HG02642 (cell line): ENCODE results near the gene TMEM255B.
"Not testable (repeated sequence)": the region's sequence is repeated elsewhere in the genome, so short reads cannot be mapped to it uniquely, and the experiment has no call there.

ENCODE experiments used
- ATAC-seq: cut with Tn5 transposase; IDR thresholded peaks from one replicate; pipeline ENCODE4 v1.9.1; 2021; ENCODE audit warnings: mild to moderate bottlenecking; ENCODE audit not compliant: unreplicated experiment, poor library complexity

The TMEM255B gene

DNA sequence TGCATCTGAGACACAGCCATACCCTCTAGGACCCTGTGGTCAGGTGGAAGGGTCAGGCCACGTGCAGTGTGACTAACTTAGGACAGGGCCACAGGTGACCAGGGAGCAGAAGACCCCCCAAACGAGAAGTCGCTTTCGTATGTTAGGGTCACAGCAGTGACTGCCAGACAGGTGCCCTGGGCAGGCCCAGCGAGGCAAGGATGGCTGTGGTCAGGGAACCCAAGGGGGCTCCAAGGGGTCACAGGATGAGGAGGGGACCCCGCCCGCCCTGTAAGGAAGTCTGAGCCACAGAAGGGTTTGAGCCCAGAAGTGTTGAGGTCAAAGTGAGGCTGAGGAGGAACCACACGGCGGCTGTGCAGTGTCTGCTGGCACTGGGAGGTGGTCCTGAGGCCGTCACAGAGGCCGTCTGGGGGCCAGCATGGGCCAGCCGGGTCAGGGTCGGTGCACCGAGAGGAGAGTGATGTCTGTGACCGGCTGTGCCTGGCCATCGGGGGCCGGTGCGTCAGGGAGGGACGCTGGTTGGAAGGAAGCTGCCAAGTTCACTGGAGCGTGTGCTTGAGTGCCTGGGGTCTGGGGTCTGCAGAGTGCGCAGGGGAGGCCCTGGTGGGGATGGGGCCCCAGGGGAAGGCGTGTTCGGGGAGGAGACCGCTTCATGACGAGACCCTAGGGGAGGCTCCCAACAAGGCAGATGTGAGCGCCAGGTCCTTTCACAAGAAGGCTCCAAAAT, 24.8 kb upstream of the TMEM255B start:
- no peak for ATAC-seq

DNA sequence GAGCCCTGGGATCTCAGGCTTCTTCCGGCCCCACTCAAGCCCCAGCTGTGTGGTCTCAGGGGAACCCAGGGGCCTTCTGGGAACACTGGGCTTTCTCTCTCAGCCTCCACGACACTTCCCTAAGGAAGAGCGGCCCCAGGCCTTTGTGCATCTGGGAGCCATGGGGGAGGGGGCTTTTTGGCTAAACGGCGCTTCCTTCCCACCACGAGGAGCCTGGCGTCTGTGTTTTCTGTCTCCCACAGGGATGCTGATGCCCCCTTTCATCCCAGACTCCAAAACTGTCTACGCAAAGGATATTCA, 24.2 kb upstream of the TMEM255B start:
- ATAC-seq, result no peak

DNA sequence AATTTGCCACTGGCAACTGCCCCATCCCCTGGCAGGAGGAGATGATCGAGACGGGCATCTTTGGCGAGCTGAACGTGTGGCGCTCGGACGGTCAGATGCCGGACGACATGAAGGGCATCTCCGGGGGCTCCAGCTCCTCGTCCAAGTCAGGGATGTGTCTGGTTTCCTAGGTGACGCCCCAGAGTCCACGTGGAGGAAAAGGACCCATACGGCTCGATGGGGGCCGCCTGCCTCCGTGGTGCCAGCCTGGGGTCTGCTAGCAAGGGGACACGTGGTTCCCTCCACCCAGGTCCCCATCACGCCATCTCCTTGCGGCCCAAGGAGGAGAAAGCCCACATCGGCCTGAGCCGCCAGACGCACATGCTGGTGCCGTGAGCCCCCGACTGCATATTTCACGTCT, 23.8 kb upstream of the TMEM255B start:
- no peak for ATAC-seq

DNA sequence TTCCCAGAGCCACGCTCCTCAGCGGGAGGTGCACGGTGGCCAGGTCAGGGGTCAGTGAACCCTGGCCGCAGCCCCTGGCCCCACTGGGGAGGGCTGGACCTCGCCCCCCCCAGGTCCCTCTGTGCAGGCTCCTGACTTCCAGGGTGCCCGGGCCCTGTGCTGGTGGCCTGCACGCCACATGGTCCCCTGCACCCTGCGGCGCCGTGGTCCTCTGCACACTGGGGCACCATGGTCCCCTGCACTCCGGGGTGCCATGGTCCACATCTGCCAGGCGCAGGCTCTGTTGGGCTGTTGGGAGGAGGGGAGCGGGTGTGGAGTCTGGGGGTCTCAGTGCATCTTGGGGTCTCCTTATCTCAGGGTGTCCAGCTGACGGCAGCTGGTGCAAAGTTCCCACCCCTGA, 23.3 kb upstream of the TMEM255B start:
- no peak for ATAC-seq

DNA sequence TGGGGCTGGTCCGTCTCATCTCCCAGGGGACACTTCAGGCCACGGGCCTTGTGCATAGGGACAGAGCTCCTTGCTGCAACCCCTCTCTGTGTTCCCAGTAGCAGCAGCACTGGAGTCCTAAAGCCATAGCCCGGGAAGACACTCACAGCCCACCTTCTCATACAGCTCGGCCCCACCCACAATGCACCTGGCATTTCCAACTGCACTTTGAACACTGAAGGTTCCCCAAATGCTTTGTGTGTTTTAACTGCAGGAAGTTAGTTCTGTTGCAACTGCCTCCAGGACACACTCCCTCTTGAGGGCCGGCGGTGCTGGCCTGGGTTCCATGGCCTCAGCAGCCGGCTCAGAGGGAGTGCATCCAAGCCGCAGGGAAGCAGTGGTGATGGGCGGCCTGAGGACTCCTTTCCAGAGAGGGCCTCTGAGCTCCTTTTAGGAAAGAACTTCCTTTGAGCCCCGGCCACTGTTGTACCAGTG, 22.7 kb upstream of the TMEM255B start:
- ATAC-seq, result no peak

DNA sequence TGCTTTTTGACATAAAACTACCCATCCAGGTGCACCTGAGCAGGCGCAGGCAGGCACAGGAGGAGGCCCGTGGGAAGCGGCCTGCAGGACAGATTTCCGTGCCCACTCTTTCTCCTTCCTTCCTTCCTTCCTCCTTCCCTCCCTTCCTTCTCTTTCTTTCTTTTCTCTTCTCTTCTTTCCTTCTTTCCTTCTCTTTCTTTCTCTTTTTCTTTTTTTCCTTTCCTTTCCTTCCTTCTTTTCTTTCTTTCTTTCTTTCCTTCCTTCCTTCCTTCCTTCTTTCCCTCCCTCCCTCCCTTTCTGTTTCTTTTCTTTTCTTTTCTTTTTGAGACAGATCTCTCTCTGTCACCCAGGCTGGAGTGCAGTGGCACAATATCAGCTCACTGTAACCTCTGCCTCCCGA, 21.2 kb upstream of the TMEM255B start:
- no peak for ATAC-seq

DNA sequence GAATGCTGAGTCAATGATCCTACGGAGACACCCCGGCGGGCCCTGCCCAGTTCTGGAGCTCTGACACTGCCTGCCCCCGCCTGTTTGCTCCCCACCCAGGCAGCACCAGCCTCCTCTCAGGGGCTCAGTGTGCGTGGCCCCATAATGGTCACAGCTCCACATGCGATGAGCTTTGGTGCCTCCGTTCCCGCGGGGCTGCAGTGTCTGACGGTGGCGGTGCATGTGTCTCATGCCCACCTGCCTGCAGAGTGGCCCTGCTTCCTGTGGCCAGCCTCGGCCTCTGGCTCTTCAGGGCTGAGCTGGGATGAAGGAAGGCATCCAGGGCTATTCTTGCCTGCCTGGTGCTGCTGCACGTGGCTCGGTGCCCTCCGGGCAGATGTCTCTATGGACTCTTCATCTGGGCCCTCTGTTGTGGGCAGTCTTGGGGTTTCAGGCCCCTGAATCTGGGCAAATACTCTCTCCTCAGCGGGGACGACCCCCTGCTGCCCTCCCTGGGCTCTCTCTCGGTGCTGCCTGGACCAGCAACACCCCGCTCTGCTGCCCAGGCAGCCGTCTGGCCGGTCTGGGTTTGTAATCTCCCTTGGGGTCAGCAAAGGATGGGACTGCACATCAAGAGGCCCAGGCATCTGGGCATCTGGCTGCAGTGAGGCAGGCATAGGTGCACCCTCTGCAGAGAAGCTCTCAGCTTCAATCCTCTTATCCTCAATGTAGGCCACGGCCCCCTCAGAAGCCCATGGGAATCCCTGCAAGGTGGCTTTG, 19.3 kb upstream of the TMEM255B start:
- no peak for ATAC-seq

DNA sequence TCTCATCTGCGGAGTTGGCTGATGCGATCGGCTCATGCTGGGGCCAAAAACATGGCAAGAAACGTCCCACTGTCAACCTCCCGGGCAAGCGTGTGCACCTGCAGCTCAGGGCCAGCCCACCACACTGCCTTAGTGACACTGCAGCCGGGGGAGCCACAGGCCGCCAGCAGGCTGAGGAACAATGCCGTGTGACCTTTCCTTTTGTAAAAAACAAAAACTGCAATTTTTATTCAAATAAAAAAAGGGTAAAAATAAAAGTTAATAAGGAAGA, 18.8 kb upstream of the TMEM255B start:
- ATAC-seq, result no peak

DNA sequence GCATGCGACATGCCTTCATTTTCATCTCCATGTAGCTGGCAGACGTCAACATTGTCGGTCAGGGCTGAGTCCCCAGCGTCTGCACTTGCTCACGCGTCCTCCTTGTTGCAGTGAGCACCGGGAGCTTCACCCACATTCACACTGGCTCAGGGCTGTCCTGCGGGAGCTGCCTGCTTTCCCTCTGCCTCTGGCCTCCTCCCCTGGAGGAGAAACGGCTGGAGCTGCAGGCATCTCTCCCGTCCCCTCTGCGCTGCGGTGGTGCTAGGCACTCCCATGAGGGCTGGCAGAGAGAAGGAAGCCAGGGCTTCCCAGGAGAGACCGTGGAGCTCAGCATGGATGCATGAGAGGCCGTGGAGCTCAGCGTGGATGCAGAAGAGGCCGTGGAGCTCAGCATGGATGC, 18.4 kb upstream of the TMEM255B start:
- no peak for ATAC-seq

DNA sequence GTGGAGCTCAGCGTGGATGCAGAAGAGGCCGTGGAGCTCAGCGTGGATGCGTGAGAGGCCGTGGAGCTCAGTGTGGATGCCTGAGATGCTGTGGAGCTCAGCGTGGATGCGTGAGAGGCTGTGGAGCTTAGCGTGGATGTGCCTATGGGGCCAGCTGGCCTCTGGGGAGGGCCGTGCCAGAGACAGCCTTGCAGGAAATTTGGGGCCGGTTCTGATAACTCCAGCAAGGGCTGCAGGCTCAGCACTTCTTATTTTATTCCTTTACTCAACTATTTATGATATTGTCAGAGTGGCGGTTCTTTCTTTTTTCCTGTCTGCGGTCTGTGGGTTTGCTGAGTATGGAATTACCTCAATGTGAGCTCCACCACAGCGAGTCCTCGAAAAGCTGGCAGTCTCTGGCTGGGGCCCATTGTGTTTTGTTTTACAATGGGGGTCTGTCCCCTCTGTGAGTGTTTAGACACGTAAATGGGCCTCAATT, 17.8 kb upstream of the TMEM255B start:
- ATAC-seq, result no peak

DNA sequence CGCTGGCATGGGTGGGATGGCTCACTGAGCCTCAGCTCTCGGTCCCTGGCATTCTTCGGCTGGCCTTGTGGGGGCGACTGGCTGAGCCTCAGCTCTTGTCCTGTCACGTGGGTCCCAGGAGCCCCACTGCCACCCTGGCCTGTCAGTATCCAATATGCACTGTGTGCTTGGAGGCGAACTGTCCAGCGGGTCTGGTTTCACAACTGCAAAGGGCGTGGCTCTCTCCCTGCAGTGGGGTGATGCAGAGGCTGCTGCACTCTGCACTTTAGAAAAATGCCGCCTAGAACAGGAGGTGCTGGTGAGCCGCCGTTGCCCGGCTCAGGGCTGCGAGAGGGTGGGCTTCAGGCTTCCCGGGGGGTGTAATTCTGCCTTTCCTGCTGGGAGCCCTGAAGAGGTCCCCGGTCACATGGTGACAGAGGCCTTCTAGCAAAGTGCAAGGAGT, 17.0 kb upstream of the TMEM255B start:
- no peak for ATAC-seq

DNA sequence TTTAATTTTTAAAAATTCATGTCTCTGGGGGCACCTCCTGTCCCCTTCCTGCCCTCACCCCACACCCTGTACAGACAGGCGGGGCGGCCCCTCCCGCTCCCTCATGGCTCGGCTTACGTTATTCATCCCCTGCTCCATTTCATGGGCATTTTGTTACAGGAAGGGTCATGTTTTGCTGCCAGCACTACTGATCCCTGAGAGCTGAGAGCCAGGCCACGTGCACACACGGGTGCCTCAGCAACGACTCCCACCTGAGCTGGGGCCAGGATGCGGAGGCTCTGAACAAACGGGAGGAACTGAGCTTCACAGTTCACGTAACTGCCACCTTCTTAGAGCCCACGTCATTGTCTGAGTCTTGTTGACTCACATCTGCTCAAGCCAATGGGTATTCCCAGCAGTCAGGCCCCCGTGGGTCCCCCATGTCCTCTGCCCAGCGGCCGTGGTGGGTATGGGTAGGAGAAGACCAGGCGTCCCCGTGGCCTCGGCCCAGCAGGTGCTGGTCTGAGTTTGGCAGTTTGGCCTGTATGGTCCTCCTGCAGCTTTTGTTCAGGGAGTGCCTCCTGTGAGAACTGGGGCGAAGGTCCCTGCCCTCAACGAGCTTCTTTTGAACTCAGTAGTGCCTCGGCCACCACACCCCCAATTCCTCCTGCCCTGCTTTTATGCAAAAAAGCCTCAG, 16.4 kb upstream of the TMEM255B start:
- ATAC-seq, result no peak

DNA sequence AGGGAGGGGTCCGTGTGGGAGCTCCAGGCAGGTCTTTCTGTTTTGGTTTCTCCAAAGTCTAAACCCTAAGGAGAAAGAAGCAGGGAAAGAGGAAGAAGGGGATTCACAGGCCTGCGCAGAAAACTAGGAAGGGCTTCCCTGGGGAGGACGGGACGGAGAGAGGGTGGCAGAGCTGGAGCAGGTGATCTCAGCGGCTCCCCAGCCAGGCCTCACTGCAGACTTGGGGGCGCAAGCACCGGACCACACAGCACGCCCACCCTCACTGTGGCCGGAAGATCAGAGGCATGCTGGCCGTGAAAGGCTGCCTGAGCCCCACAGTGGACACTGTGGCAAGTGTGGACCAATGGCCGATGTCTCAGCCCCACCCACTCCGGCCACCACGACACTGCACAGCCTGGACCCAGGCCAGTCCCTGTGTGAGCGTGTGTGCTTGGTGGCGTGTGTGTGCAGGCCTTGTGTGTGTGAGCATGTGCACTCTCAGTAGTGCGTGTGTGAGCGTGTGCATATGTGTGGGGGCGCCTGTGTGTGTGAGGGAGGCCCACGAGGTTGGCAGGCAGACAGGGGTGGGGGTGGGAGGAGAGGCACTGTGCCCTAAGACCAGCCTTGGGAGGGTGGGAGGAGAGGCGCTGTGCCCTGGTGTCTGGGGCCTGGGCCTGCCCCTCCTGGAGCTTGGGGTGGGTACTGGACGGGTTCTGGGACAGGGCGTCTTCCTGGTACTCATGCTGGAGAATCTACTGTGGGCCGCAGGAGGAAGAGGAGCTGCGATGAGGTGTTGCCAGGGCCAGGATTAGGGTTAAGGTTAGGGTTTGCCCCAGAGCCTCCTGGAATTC, 15.4 kb upstream of the TMEM255B start:
- ATAC-seq, result no peak

DNA sequence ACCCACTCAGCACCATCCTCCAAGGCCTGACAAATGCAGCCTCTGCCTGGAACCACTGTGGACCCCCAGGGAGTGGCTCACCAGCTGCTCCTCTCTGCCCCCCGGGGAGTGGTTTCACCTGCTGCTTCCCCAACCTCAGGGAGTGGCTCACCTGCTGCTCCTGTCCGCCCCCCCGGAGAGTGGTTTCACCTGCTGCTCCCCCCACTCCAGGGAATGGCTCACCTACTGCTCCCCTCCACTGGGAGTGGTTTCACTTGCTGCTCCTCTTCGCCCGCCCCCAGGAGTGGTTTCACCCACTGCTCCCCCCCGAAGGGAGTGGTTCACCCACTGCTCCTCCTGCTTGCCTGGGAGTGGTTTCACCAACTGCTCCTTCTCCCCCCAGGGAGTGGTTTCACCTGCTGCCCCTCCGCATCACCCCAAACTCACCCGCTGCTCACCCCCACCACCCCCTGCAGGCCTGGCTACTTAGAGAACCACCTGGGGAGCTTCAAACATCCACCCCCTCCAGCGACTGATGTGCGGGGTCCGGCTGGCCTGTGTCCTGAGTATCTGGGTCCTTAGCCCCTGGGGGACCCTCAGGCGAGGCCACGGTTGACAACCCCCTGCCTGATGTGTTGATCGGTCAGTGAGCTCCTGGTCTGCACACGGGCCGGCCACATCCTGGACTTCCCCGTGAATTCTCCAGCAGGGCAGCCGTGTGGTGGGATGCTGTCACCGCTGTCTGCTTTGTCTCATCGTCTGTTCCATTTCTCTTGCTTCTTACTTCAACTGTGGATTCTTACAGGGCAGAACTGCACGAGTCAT, 14.6 kb upstream of the TMEM255B start:
- ATAC-seq, result no peak

DNA sequence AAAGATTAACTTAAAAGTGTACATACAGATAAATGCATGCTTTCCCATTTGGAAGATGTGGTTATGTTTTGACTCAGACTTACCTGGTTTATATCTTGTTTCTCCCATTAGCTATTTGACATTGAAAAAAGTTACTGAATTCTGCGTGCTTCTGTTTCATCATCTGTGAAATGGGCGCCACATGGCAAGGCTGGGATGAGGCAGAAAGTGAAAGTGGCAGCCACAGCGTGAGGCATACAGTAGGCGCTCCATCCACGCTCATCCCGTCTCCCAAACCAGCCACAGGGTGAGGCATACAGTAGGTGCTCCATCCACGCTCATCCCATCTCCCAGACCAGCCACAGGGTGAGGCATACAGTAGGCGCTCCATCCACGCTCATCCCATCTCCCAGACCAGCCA, 14.0 kb upstream of the TMEM255B start:
- ATAC-seq, result no peak

DNA sequence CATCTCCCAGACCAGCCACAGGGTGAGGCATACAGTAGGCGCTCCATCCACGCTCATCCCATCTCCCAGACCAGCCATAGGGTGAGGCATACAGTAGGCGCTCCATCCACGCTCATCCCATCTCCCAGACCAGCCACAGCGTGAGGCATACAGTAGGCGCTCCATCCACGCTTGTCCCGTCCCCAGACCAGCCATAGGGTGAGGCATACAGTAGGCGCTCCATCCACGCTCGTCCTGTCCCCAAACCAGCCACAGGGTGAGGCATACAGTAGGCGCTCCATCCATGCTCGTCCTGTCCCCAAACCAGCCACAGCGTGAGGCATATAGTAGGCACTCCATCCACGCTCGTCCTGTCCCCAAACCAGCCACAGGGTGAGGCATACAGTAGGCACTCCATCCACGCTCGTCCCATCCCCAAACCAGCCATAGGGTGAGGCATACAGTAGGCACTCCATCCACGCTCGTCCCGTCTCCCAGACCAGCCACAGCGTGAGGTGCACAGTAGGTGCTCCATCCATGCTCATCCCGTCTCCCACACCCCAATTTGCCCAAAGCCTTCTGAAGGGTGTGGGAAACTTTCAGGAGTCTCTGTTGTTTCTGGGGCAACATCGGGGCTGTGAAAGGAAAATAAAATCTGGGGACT, 13.4 kb upstream of the TMEM255B start:
- not testable (repeated sequence) for ATAC-seq

DNA sequence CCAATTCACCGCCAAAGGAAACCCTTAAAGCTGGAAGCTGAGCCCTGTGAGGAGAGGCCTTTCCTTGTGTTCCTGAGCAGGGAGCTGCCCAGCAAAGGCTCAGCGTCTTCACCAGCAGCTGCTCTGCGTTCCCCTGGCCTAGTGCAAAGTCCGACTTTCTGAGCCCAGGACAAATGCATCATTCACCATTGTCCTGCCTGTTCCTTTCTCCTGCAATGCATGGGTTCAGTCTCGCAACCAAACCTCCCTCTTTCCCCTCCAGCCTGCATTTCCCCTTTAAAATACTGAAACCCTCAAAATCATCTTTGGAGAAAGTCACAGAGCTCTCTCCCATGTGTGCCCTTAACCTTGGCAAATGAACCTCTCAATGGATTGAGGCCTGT, 12.9 kb upstream of the TMEM255B start:
- no peak for ATAC-seq

DNA sequence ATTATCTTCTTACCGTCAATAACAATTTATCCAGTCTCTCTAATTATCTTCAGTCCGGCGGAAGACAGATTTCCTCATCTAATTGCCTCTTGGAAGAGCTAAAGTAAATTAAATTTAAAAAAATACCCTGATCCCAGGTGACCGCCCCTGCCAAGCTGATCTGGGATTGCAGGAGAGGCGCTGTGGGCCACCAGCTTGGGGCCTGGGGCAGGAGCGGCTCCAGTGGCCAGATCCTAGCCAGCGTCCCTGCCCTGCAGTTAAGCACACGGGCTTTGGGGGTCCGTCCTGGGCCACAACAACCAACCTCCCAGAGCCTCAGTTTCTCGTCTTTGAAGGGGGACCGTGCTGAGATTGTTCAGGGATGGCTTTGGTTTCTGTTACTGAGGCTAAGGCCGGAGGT, 12.4 kb upstream of the TMEM255B start:
- ATAC-seq, result no peak

DNA sequence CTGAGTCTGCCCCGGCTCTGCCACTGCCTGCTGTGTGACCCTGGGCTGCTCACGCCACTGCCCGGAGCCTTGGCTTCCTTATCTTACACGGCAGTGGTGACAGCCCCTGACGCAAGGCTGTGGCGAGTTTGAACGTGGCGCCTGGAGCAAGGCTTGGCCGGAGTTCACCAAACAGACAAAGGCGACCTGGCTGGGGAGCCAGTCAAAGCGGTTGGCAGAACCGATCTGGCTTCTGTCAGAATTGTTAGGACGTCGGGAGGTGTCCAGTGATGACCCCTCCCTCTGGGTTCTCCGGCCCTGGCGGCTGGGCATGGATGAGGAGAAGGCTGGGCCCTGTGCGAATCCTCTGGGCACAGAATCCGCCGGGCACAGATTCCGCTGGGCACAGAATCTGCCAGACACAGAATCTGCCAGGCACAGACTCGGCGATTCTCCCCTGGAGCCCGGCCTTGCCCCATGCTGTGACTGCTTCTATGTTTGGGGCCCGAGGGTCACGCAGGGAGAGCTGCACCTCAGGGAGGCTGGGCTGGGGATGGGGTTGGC, 11.7 kb upstream of the TMEM255B start:
- ATAC-seq, result no peak
